C4-2B (cell line): ENCODE results near the gene GATA2.

Experiments
- CTCF ChIP-seq: fragments of 450-650 bp; conservative IDR thresholded peaks from 2 replicates; pipeline ENCODE4 v1.5.1; 2017; ENCODE audit warnings: mild to moderate bottlenecking
- ZFX ChIP-seq: fragments of 450-650 bp; IDR thresholded peaks from 2 replicates; pipeline ENCODE4 v1.6.1; 2017

- no peak for TF ChIP-seq CTCF
- no peak for TF ChIP-seq ZFX
Measured at GRCh38 chr3:128491941-128492670, 895 bp downstream of the GATA2 start.
